ENCODE results near the gene SORD. TPM values are rescaled to one million over a fixed set of nuclear protein-coding genes. Genes with fewer than 3 reads are reported as not detected.

SORD gene
- total RNA-seq, 1 experiment from 2014 or later = 116 TPM

DNA sequence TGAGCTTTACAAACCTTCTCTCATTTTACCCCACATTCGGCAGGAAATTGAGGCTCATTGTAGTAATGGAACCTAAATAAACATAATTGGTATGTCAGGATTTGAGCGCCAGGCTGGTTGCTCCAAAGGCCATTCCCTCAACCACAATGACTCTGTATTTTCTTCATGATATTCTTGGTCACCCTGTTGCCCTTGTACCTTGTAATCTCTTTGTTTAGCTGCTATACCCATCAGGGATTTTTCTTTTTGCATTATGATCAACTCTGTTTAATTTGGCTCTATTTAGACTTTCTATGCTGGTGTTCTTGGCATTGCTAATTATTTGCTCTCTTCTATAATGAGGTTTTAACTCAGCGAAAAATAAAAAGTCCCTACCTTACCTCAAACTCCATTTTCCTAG is 61.2 kb downstream of the SORD start:
- Histone ChIP-seq H3K9me2 (ENCODE audit: insufficient read depth) (no peaks in the 10 kb centered on the region), H3K36me3 (ENCODE audit: control insufficient read depth in 1 of 2, insufficient read depth in 2 of 2, low read length in 2 of 2) (no peaks in the 10 kb centered on the region), H2AFZ (ENCODE audit: low read depth, low read length, poor library complexity, severe bottlenecking) (no peak overlapping the region), H3K79me2 (ENCODE audit: insufficient read depth, low read length) (no peaks in the 10 kb centered on the region), H3K4me1 (ENCODE audit: control insufficient read depth in 1 of 2, insufficient read depth in 2 of 2, low read length in 2 of 2) (peaks cover 0 to 7% of the 10 kb centered on the region in 2 experiments; a peak in 1 of 4 replicates), H4K20me1 (ENCODE audit: insufficient read depth) (no peaks in the 10 kb centered on the region), H3K9me3 (ENCODE audit: control insufficient read depth in 1 of 2, insufficient read depth in 1 of 2, low read depth in 1 of 2, low read length in 2 of 2) (no peaks in the 10 kb centered on the region), H3K4me3 (replicated peaks in 1 of 2; ENCODE audit: low read depth in 1 of 2, low read length in 2 of 2) (no peak overlapping the region), H3K27ac (ENCODE audit: low read depth, low read length) (no peak overlapping the region), H3K9ac (ENCODE audit: low read length) (no peak overlapping the region), H3K27me3 (ENCODE audit: insufficient read depth, low read length) (0 out of 2 replicates have a peak, but pooled peaks cover under 1% of the 10 kb centered on the region), H3K4me2 (ENCODE audit: low read length) (no peak overlapping the region)
- BruUV-seq (replicated peaks) = no TSS peak
- RAD21 ChIA-PET (ENCODE audit: low non-redundant PET in 1 of 2, low total read pairs in 2 of 2, uncharacterized antibody in 2 of 2, unreplicated experiment in 2 of 2) = no interaction called here
- POLR2A ChIA-PET = no interaction called here
- DNase-seq (ENCODE audit: low read depth, low spot score) = no peak
- TF ChIP-seq, protein P1, sequence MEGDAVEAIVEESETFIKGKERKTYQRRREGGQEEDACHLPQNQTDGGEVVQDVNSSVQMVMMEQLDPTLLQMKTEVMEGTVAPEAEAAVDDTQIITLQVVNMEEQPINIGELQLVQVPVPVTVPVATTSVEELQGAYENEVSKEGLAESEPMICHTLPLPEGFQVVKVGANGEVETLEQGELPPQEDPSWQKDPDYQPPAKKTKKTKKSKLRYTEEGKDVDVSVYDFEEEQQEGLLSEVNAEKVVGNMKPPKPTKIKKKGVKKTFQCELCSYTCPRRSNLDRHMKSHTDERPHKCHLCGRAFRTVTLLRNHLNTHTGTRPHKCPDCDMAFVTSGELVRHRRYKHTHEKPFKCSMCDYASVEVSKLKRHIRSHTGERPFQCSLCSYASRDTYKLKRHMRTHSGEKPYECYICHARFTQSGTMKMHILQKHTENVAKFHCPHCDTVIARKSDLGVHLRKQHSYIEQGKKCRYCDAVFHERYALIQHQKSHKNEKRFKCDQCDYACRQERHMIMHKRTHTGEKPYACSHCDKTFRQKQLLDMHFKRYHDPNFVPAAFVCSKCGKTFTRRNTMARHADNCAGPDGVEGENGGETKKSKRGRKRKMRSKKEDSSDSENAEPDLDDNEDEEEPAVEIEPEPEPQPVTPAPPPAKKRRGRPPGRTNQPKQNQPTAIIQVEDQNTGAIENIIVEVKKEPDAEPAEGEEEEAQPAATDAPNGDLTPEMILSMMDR (IDR thresholded peaks at IDR 0.05 in 2 of 3, conservative IDR thresholded peaks at IDR 0.05 in 1 of 3; ENCODE audit: borderline replicate concordance in 1 of 3, insufficient read depth in 1 of 3, low read depth in 2 of 3, low read length in 2 of 3) = no peak
- intact Hi-C loops (cut with micrococcal nuclease) = no loop called here
- ATAC-seq = no peak
- CTCF ChIA-PET = no interaction called here

DNA sequence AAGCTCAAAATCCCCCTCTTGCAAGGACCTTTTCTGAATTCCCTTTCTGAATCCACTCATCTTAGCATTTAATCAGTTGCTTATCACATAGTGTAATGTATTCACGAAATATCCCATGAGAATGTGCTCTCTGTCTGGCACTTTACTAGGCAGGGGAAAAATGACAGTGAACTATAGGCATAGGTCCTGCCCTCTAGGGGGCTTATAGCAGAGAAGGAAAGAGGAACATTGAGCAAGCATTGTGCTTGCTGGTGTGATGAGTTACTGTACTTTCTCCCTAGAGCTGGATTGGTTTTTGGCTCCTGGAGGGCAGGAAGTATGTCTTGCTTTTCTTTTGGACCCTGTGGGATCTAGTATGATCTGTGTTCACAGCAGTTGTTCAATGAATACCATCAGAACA is 64.5 kb downstream of the SORD start:
- BruUV-seq (replicated peaks) = no TSS peak
- TF ChIP-seq POLR2A (IDR thresholded peaks at IDR 0.05; ENCODE audit: borderline replicate concordance, extremely low read depth, insufficient read depth, insufficient read length) (no peak), POLR2AphosphoS5 (IDR thresholded peaks at IDR 0.05; ENCODE audit: low read depth, low read length) (no peak), YY1 (IDR thresholded peaks at IDR 0.05; ENCODE audit: extremely low read depth, insufficient replicate concordance, low read depth, low read length) (no peak), JUND (IDR thresholded peaks at IDR 0.05) (no peak), CEBPB (IDR thresholded peaks at IDR 0.05; ENCODE audit: low read depth) (no peak), TCF7L2 (IDR thresholded peaks at IDR 0.05; ENCODE audit: borderline replicate concordance, extremely low read depth, insufficient read depth, insufficient read length) (no peak), ELF1 (IDR thresholded peaks at IDR 0.05; ENCODE audit: borderline replicate concordance, low read depth) (no peak), EZH2phosphoT487 (IDR thresholded peaks at IDR 0.05; ENCODE audit: borderline replicate concordance) (no peak), CBX3 (IDR thresholded peaks at IDR 0.05; ENCODE audit: low read depth) (no peak), FOSL1 (IDR thresholded peaks at IDR 0.05; ENCODE audit: low read depth) (no peak), EGR1 (IDR thresholded peaks at IDR 0.05; ENCODE audit: low read depth) (no peak), SRF (IDR thresholded peaks at IDR 0.05; ENCODE audit: low read depth) (no peak)
- TF ChIP-seq, protein P2, sequence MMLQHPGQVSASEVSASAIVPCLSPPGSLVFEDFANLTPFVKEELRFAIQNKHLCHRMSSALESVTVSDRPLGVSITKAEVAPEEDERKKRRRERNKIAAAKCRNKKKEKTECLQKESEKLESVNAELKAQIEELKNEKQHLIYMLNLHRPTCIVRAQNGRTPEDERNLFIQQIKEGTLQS (IDR thresholded peaks at IDR 0.05) = no peak
- TF ChIP-seq, protein P3, sequence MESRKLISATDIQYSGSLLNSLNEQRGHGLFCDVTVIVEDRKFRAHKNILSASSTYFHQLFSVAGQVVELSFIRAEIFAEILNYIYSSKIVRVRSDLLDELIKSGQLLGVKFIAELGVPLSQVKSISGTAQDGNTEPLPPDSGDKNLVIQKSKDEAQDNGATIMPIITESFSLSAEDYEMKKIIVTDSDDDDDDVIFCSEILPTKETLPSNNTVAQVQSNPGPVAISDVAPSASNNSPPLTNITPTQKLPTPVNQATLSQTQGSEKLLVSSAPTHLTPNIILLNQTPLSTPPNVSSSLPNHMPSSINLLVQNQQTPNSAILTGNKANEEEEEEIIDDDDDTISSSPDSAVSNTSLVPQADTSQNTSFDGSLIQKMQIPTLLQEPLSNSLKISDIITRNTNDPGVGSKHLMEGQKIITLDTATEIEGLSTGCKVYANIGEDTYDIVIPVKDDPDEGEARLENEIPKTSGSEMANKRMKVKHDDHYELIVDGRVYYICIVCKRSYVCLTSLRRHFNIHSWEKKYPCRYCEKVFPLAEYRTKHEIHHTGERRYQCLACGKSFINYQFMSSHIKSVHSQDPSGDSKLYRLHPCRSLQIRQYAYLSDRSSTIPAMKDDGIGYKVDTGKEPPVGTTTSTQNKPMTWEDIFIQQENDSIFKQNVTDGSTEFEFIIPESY (IDR thresholded peaks at IDR 0.05; ENCODE audit: extremely low read depth, insufficient replicate concordance, low read length) = no peak

More for the DNA sequence above, 64.5 kb downstream of the SORD start:
- no peaks in the 10 kb centered on the region for H3K9me2 ChIP-seq (ENCODE audit: insufficient read depth)
- ATAC-seq = peak; percentile 58; the same call in 1 of the 2 replicates
- intact Hi-C loops (cut with micrococcal nuclease) = no loop called here
- RAD21 ChIA-PET (ENCODE audit: low non-redundant PET in 1 of 2, low total read pairs in 2 of 2, uncharacterized antibody in 2 of 2, unreplicated experiment in 2 of 2) = no interaction called here
- no peaks in the 10 kb centered on the region for H4K20me1 ChIP-seq (ENCODE audit: insufficient read depth)
- no peaks in the 10 kb centered on the region for H3K36me3 ChIP-seq (ENCODE audit: control insufficient read depth in 1 of 2, insufficient read depth in 2 of 2, low read length in 2 of 2)
- H3K9ac ChIP-seq (ENCODE audit: low read length) = no peak overlapping the region
- no peak overlapping the region for H3K4me3 ChIP-seq (replicated peaks in 1 of 2; ENCODE audit: low read depth in 1 of 2, low read length in 2 of 2)
- H3K27me3 ChIP-seq (ENCODE audit: insufficient read depth, low read length) = peaks cover 7% of the 10 kb centered on the region; the same call in 1 of the 2 replicates
- POLR2A ChIA-PET = no interaction called here
- H3K79me2 ChIP-seq (ENCODE audit: insufficient read depth, low read length) = no peaks in the 10 kb centered on the region
- H2AFZ ChIP-seq (ENCODE audit: low read depth, low read length, poor library complexity, severe bottlenecking) = no peak overlapping the region
- CTCF ChIA-PET = no interaction called here
- no peak overlapping the region for H3K4me2 ChIP-seq (ENCODE audit: low read length)
- no peak overlapping the region for H3K27ac ChIP-seq (ENCODE audit: low read depth, low read length)
- no peak for DNase-seq (ENCODE audit: low read depth, low spot score)
- H3K4me1 ChIP-seq (ENCODE audit: control insufficient read depth in 1 of 2, insufficient read depth in 2 of 2, low read length in 2 of 2) = peaks cover 0 to 7% of the 10 kb centered on the region in 2 experiments; a peak in 1 of 4 replicates
- no peaks in the 10 kb centered on the region for H3K9me3 ChIP-seq (ENCODE audit: control insufficient read depth in 1 of 2, insufficient read depth in 1 of 2, low read depth in 1 of 2, low read length in 2 of 2)

Measured in HCT116 (cell line).